GM12878 (cell line): ENCODE data around the gene TMEM225B. TPM values are rescaled to one million over a fixed set of nuclear protein-coding genes. Genes with fewer than 3 reads are reported as not detected.

Experiments
- ATAC-seq: fragments of 200-7000 bp; cut with Tn5 transposase; 3 replicates; pipeline ENCODE4 v1.9.1; 2020; ENCODE audit warnings: mild to moderate bottlenecking, moderate library complexity
- BruUV-seq: library from RNA; stranded (reverse); fragments of 400-500 nt; replicated peaks from 2 replicates; lab custom pipeline; 2021; lab: Mats Ljungman, UMichigan
- CTCF ChIA-PET: fragments of 300-600 bp; sonication (Branson Sonifier 250); formaldehyde crosslinking; extraction: SDS; loops from one replicate; lab custom pipeline; 2021; ENCODE audit warnings: inconsistent platforms; lab: Yijun Ruan, JAX
- POLR2A ChIA-PET: fragments of 350-600 bp; formaldehyde crosslinking; extraction: SDS; loops from one replicate; lab custom pipeline; 2021; ENCODE audit warnings: inconsistent platforms; lab: Charles Lee
- RAD21 ChIA-PET: fragments of 300-600 bp; sonication (Branson Sonifier 250); formaldehyde crosslinking; loops from one replicate; lab custom pipeline; 2023; ENCODE audit warnings: antibody characterized with exemption; ENCODE audit not compliant: unreplicated experiment; lab: Charles Lee
- SMC1A ChIA-PET: fragments of 300-600 bp; sonication (Branson Sonifier 250); formaldehyde crosslinking; loops from one replicate; lab custom pipeline; 2023; ENCODE audit not compliant: unreplicated experiment, uncharacterized antibody; lab: Charles Lee
- DNase-seq: peaks from one replicate; pipeline ENCODE4 v3.0.0-alpha.2; 2011; ENCODE audit warnings: low read depth, low spot score
- FAIRE-seq: peaks from 3 replicates; lab custom pipeline; 2011; peaks lifted over from hg19 to GRCh38; lab: Jason Lieb, UNC
- H2AFZ ChIP-seq: 2 replicates; pipeline ENCODE4 v1.6.0; 2011; ENCODE audit warnings: low read depth, low read length, control low read depth; ENCODE audit not compliant: control insufficient read depth
- H3K27ac ChIP-seq: 2 replicates; pipeline ENCODE4 v1.5.1; 2011; ENCODE audit warnings: control low read depth; ENCODE audit not compliant: control insufficient read depth, insufficient read depth
- H3K27me3 ChIP-seq, 2 experiments: replicated peaks in 1 of 2; 2 replicates each; pipeline versions ENCODE4 v1.6.0 to v1.6.1; 2011; ENCODE audit warnings: low read length in 1 of 2; ENCODE audit not compliant: control insufficient read depth in 2 of 2, insufficient read depth in 2 of 2
- H3K36me3 ChIP-seq, 2 experiments: 2 replicates each; pipeline ENCODE4 v1.5.1; 2011; ENCODE audit warnings: low read length in 1 of 2; ENCODE audit not compliant: control insufficient read depth in 2 of 2, insufficient read depth in 2 of 2
- H3K4me1 ChIP-seq: 2 replicates; pipeline ENCODE4 v1.6.1; 2011; ENCODE audit warnings: mild to moderate bottlenecking, low read length, moderate library complexity, mixed read lengths; ENCODE audit not compliant: control insufficient read depth, insufficient read depth
- H3K4me2 ChIP-seq: 2 replicates; pipeline ENCODE4 v1.6.0; 2011; ENCODE audit warnings: control low read depth; ENCODE audit not compliant: control insufficient read depth, insufficient read depth
- H3K4me3 ChIP-seq: fragments of 200-600 bp; sonication (generic); 2 replicates; pipeline ENCODE4 v1.5.1; 2016
- H3K79me2 ChIP-seq: 2 replicates; pipeline ENCODE4 v1.6.0; 2011; ENCODE audit warnings: low read length; ENCODE audit not compliant: control insufficient read depth, insufficient read depth
- H3K9ac ChIP-seq: 2 replicates; pipeline ENCODE4 v1.8.0; 2011; ENCODE audit warnings: low read length, control low read depth, mixed read lengths; ENCODE audit not compliant: control insufficient read depth, insufficient read depth
- H3K9me3 ChIP-seq: replicated peaks from 3 replicates; pipeline ENCODE4 v1.5.1; 2011; ENCODE audit warnings: mild to moderate bottlenecking, low read length; ENCODE audit not compliant: control insufficient read depth, insufficient read depth
- H4K20me1 ChIP-seq: 2 replicates; pipeline ENCODE4 v1.6.0; 2011; ENCODE audit not compliant: control insufficient read depth, insufficient read depth
- BACH1 ChIP-seq: fragments of 450-650 bp; IDR thresholded peaks from 2 replicates; pipeline ENCODE4 v1.6.1; 2017; ENCODE audit warnings: mild to moderate bottlenecking, borderline replicate concordance
- BRCA1 ChIP-seq: IDR thresholded peaks from 2 replicates; pipeline ENCODE4 v1.6.1; 2011; ENCODE audit warnings: low read depth, low read length, improper control_type of control experiment
- CBX5 ChIP-seq: sonication (generic); IDR thresholded peaks from 2 replicates; pipeline ENCODE4 v1.6.1; 2016; ENCODE audit warnings: low read depth, moderate library complexity, mild to moderate bottlenecking, inconsistent platforms
- EP300 ChIP-seq, 2 experiments: fragments of 150-350 bp in 1 of 2; IDR thresholded peaks; 2 replicates each; pipeline ENCODE4 v1.6.1; 2011 to 2012; ENCODE audit warnings: low read depth in 2 of 2, low read length in 2 of 2, borderline replicate concordance in 1 of 2, improper control_type of control experiment in 1 of 2, inconsistent platforms in 1 of 2; ENCODE audit not compliant: control insufficient read depth in 1 of 2
- ESRRA ChIP-seq: IDR thresholded peaks from 2 replicates; pipeline ENCODE4 v1.6.1; 2012; ENCODE audit warnings: mild to moderate bottlenecking, low read length, improper control_type of control experiment
- FOXK2 ChIP-seq: fragments of 450-650 bp; IDR thresholded peaks from 2 replicates; pipeline ENCODE4 v1.6.1; 2017; ENCODE audit warnings: mild to moderate bottlenecking, moderate library complexity
- KDM1A ChIP-seq: fragments of 200-600 bp; sonication (generic); IDR thresholded peaks from 2 replicates; pipeline ENCODE4 v1.6.1; 2016; ENCODE audit warnings: borderline replicate concordance
- KLF5 ChIP-seq: fragments of 450-650 bp; IDR thresholded peaks from 2 replicates; pipeline ENCODE4 v1.6.1; 2014; ENCODE audit warnings: mild to moderate bottlenecking; ENCODE audit not compliant: partially characterized antibody
- MXI1 ChIP-seq: fragments of 150-350 bp; IDR thresholded peaks from 2 replicates; pipeline ENCODE4 v1.6.1; 2011; ENCODE audit warnings: low read depth, mild to moderate bottlenecking, inconsistent platforms, low read length, improper control_type of control experiment
- NBN ChIP-seq: fragments of 450-650 bp; IDR thresholded peaks from 2 replicates; pipeline ENCODE4 v1.6.1; 2016
- NFIC ChIP-seq: IDR thresholded peaks from 2 replicates; pipeline ENCODE4 v1.6.1; 2012; ENCODE audit warnings: low read depth, mild to moderate bottlenecking, inconsistent platforms, low read length, moderate library complexity
- PAX8 ChIP-seq: fragments of 450-650 bp; IDR thresholded peaks from 2 replicates; pipeline ENCODE4 v1.6.1; 2017; ENCODE audit warnings: mild to moderate bottlenecking, moderate library complexity
- TCF7 ChIP-seq: IDR thresholded peaks from 2 replicates; pipeline ENCODE4 v1.6.1; 2014; ENCODE audit warnings: antibody characterized with exemption, borderline replicate concordance
- ZBED1 ChIP-seq: IDR thresholded peaks from 2 replicates; pipeline ENCODE4 v1.6.1; 2016; ENCODE audit warnings: borderline replicate concordance
- ZNF24 ChIP-seq: fragments of 450-650 bp; IDR thresholded peaks from 2 replicates; pipeline ENCODE4 v1.6.1; 2017; ENCODE audit warnings: antibody characterized with exemption, mild to moderate bottlenecking
- ZNF274 ChIP-seq: IDR thresholded peaks from one replicate; pipeline ENCODE4 v1.8.0; 2011; ENCODE audit not compliant: insufficient read length, insufficient read depth
- ZNF622 ChIP-seq: fragments of 450-650 bp; IDR thresholded peaks from 2 replicates; pipeline ENCODE4 v1.6.1; 2017; ENCODE audit warnings: mild to moderate bottlenecking, inconsistent platforms
- ZZZ3 ChIP-seq: IDR thresholded peaks from 2 replicates; pipeline ENCODE4 v1.6.1; 2011; ENCODE audit warnings: low read depth; ENCODE audit not compliant: control insufficient read depth, insufficient read length
- WGBS: methylation state at CpG from one replicate; pipeline ENCODE4 v1.1.6; 2016; ENCODE audit warnings: low lambda C conversion rate; ENCODE audit not compliant: insufficient replicate concordance, insufficient coverage; ENCODE audit errors: missing lambda C conversion rate; 5-methylcytosine and 5-hydroxymethylcytosine counted together
- in situ Hi-C: fragments of 300-500 bp; cut with MboI; formaldehyde crosslinking; loops from 9 replicates; pipeline ENCODE4 v1.14.3; 2018; ENCODE audit warnings: mixed read lengths
- intact Hi-C: fragments of 100-400 bp; cut with micrococcal nuclease; formaldehyde crosslinking; loops from one replicate; pipeline ENCODE4 v1.14.2; 2022; ENCODE audit not compliant: unreplicated experiment
- polyA plus RNA-seq, 11 experiments: library from polyadenylated mRNA; depleted of rRNA in 4 of 11; unstranded in 6 of 11; stranded (reverse) in 5 of 11; fragments of >200 nt; fragmentation: Nextera tagmentation in 4 of 11; fragmentation: Illumina TruSeq in 1 of 11; extraction: Ambion mirVana in 4 of 11; extraction: Trizol in 1 of 11; gene quantifications; 1 replicate in 1 of 11; 2 replicates in 10 of 11; pipeline versions ENCODE4 v1.2.1 to v1.2.3, GENCODE V29; 2011 to 2016; ENCODE audit warnings: inconsistent platforms in 2 of 11, missing spikeins in 2 of 11, low read depth in 1 of 11
- total RNA-seq, 4 experiments: library from RNA; depleted of rRNA in 3 of 4; stranded (reverse); fragments of >200 nt in 3 of 4; fragmentation: Illumina TruSeq in 1 of 4; extraction: Trizol in 1 of 4; gene quantifications; 2 replicates each; pipeline versions ENCODE4 v1.2.1 to v1.2.3, GENCODE V29; 2013 to 2021
- TF ChIP-seq, protein P1 (sequence below): IDR thresholded peaks from 2 replicates; pipeline ENCODE4 v1.6.1; 2012; ENCODE audit warnings: low read depth, low read length, improper control_type of control experiment
- TF ChIP-seq, protein P2 (sequence below): fragments of 450-650 bp; IDR thresholded peaks from 2 replicates; pipeline ENCODE4 v1.6.1; 2016; ENCODE audit warnings: mild to moderate bottlenecking
- TF ChIP-seq, protein P3 (sequence below): fragments of 450-650 bp; IDR thresholded peaks from 2 replicates; pipeline ENCODE4 v1.6.1; 2014; ENCODE audit warnings: mild to moderate bottlenecking
- TF ChIP-seq, protein P4 (sequence below): fragments of 450-650 bp; IDR thresholded peaks from 2 replicates; pipeline ENCODE4 v1.6.1; 2017; ENCODE audit warnings: mild to moderate bottlenecking

Gene TMEM225B
- total and polyA plus RNA-seq, 10 of the 15 experiments (the other 5 are each of a cell fraction or from before 2014, with no cell fraction given): 0.22 to 1.9 (median 0.43) TPM

DNA sequence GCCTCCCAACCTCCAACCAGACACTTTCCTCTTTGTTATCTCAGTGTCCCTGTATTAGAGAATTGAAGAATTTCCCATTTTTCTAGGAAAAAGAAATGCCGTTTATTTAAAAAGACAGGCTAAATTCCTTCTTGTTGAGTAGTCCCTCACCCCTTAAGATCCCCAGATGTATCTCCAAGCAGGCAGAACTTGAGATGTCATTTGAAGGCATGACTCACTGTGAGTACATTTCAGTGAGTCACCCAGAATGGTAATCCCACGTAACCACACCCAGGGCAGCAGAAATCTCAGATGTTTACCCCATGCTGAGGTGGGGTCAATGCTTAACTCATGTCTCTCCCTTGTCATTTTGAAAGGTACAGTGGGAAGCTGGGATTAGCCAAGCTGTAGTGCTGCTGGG, 35.2 kb upstream of the TMEM225B start (continued):
- TF ChIP-seq, protein P1, sequence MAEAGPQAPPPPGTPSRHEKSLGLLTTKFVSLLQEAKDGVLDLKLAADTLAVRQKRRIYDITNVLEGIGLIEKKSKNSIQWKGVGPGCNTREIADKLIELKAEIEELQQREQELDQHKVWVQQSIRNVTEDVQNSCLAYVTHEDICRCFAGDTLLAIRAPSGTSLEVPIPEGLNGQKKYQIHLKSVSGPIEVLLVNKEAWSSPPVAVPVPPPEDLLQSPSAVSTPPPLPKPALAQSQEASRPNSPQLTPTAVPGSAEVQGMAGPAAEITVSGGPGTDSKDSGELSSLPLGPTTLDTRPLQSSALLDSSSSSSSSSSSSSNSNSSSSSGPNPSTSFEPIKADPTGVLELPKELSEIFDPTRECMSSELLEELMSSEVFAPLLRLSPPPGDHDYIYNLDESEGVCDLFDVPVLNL: no peak
- TF ChIP-seq PAX8 (no peak), MXI1 (no peak)
- TF ChIP-seq, protein P2, sequence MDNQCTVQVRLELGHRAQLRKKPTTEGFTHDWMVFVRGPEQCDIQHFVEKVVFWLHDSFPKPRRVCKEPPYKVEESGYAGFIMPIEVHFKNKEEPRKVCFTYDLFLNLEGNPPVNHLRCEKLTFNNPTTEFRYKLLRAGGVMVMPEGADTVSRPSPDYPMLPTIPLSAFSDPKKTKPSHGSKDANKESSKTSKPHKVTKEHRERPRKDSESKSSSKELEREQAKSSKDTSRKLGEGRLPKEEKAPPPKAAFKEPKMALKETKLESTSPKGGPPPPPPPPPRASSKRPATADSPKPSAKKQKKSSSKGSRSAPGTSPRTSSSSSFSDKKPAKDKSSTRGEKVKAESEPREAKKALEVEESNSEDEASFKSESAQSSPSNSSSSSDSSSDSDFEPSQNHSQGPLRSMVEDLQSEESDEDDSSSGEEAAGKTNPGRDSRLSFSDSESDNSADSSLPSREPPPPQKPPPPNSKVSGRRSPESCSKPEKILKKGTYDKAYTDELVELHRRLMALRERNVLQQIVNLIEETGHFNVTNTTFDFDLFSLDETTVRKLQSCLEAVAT: no peak

DNA sequence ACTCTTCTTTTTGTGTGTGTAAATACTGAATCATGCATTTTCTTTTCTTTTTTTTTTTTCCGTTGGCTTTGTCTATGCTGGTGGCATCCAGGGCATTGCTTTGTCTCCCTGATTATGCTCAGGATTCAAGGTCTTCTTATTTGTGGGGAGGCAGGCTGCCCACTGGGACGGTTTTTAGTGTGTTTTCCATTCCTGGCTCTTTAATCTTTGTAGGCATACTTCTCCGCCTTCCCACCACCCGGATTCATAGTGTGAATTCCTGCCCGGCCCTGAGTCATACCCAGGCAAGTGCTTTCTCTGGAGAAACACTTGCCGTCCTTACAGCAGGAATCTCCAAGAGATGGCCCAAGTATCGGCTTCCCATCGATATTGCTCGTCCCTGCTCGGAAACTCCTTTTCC, 34.4 kb upstream of the TMEM225B start:
- BruUV-seq: no TSS peak
- Histone ChIP-seq H3K4me2 (no peak overlapping the region), H3K9ac (no peak overlapping the region), H3K27me3 (no peaks in the 10 kb centered on the region), H3K9me3 (no peaks in the 10 kb centered on the region), H3K36me3 (peaks cover 9 to 15% of the 10 kb centered on the region in 2 experiments)
- no peak for DNase-seq
- no peak for FAIRE-seq
- ChIA-PET CTCF (no interaction called here), POLR2A (no interaction called here), SMC1A (no interaction called here)
- intact Hi-C loops: no loop called here
- no peak for ATAC-seq
- TF ChIP-seq ESRRA (no peak), CBX5 (no peak), FOXK2 (no peak), KDM1A (no peak), KLF5 (no peak), NBN (no peak), ZNF274 (no peak), ZBED1 (no peak), NFIC (no peak), EP300 (IDR thresholded peaks at IDR 0.05; ENCODE audit: borderline replicate concordance in 1 of 2, control insufficient read depth in 1 of 2, low read depth in 2 of 2, low read length in 2 of 2) (no peak), ZZZ3 (no peak), ZNF24 (no peak), BACH1 (no peak), BRCA1 (no peak), TCF7 (no peak), ZNF622 (no peak)
- TF ChIP-seq, protein P3, sequence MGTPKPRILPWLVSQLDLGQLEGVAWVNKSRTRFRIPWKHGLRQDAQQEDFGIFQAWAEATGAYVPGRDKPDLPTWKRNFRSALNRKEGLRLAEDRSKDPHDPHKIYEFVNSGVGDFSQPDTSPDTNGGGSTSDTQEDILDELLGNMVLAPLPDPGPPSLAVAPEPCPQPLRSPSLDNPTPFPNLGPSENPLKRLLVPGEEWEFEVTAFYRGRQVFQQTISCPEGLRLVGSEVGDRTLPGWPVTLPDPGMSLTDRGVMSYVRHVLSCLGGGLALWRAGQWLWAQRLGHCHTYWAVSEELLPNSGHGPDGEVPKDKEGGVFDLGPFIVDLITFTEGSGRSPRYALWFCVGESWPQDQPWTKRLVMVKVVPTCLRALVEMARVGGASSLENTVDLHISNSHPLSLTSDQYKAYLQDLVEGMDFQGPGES: no peak
- TF ChIP-seq, protein P4, sequence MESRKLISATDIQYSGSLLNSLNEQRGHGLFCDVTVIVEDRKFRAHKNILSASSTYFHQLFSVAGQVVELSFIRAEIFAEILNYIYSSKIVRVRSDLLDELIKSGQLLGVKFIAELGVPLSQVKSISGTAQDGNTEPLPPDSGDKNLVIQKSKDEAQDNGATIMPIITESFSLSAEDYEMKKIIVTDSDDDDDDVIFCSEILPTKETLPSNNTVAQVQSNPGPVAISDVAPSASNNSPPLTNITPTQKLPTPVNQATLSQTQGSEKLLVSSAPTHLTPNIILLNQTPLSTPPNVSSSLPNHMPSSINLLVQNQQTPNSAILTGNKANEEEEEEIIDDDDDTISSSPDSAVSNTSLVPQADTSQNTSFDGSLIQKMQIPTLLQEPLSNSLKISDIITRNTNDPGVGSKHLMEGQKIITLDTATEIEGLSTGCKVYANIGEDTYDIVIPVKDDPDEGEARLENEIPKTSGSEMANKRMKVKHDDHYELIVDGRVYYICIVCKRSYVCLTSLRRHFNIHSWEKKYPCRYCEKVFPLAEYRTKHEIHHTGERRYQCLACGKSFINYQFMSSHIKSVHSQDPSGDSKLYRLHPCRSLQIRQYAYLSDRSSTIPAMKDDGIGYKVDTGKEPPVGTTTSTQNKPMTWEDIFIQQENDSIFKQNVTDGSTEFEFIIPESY: no peak
- TF ChIP-seq, all 136 proteins: peak for 0
- Histone ChIP-seq H2AFZ (no peak overlapping the region), H3K4me1 (no peaks in the 10 kb centered on the region), H3K79me2 (peaks cover 25% of the 10 kb centered on the region), H4K20me1 (0 out of 2 replicates have a peak, but pooled peaks cover 2% of the 10 kb centered on the region), H3K4me3 (no peak overlapping the region), H3K27ac (no peak overlapping the region)
- 94% methylated on average over 10 of the region's 10 CpGs for WGBS
- in situ Hi-C loops: no loop called here
- RAD21 ChIA-PET: no interaction called here
